Endothelial cell of umbilical vein (primary cell): Measurements from ENCODE around the gene PRSS3.

Source experiments
- CTCF ChIP-seq, 2 donors: IDR thresholded peaks; 1 replicate in 1 of 2; 2 replicates in 1 of 2; pipeline ENCODE4 v1.5.1; 2011; ENCODE audit warnings: low read length in 2 of 2, mild to moderate bottlenecking in 2 of 2, moderate library complexity in 2 of 2, control low read depth in 1 of 2, inconsistent platforms in 1 of 2, low read depth in 1 of 2; ENCODE audit not compliant: insufficient read depth in 1 of 2; ENCODE audit errors: extremely low read depth in 1 of 2
- EZH2 ChIP-seq: IDR thresholded peaks from 2 replicates; pipeline ENCODE4 v1.6.1; 2012; ENCODE audit warnings: borderline replicate concordance, low read depth, mild to moderate bottlenecking, moderate library complexity, low read length, inconsistent platforms; ENCODE audit not compliant: severe bottlenecking
- FOS ChIP-seq: IDR thresholded peaks from 2 replicates; pipeline ENCODE4 v1.6.1; 2011; ENCODE audit warnings: mild to moderate bottlenecking, low read length, moderate library complexity, borderline replicate concordance; ENCODE audit not compliant: insufficient read depth
- GATA2 ChIP-seq: IDR thresholded peaks from 2 replicates; pipeline ENCODE4 v1.7.0; 2011; ENCODE audit warnings: low read depth, mild to moderate bottlenecking, moderate library complexity, mixed read lengths, low read length; ENCODE audit not compliant: insufficient read length, insufficient read depth
- JUN ChIP-seq: IDR thresholded peaks from 2 replicates; pipeline ENCODE4 v1.6.1; 2011; ENCODE audit warnings: borderline replicate concordance, low read depth; ENCODE audit not compliant: insufficient read length, insufficient read depth
- MAX ChIP-seq: IDR thresholded peaks from 2 replicates; pipeline ENCODE4 v1.6.1; 2011; ENCODE audit not compliant: insufficient read depth, insufficient read length
- MYC ChIP-seq: IDR thresholded peaks from one replicate; pipeline ENCODE4 v1.6.1; 2011; ENCODE audit warnings: mild to moderate bottlenecking, low read depth, low read length
- POLR2A ChIP-seq: IDR thresholded peaks from 2 replicates; pipeline ENCODE4 v1.6.1; 2012; ENCODE audit warnings: low read depth, mild to moderate bottlenecking, control low read depth, low read length
- POLR2AphosphoS5 ChIP-seq: IDR thresholded peaks from 2 replicates; pipeline ENCODE4 v1.6.1; 2012; ENCODE audit warnings: low read depth, mild to moderate bottlenecking, control low read depth, low read length, moderate library complexity; ENCODE audit not compliant: insufficient read depth

GRCh38 chr9:33748633-33749304 lies 46.6 kb upstream of the PRSS3 start:
- TF ChIP-seq CTCF (IDR thresholded peaks at IDR 0.05; ENCODE audit: extremely low read depth in 1 of 2, insufficient read depth in 1 of 2, low read depth in 1 of 2, low read length in 2 of 2) (no peak), POLR2A (no peak), POLR2AphosphoS5 (no peak), EZH2 (no peak), MAX (no peak), MYC (no peak), GATA2 (no peak), JUN (no peak), FOS (no peak)
